ENCODE data around the gene ITGAD.

ITGAD gene

DNA sequence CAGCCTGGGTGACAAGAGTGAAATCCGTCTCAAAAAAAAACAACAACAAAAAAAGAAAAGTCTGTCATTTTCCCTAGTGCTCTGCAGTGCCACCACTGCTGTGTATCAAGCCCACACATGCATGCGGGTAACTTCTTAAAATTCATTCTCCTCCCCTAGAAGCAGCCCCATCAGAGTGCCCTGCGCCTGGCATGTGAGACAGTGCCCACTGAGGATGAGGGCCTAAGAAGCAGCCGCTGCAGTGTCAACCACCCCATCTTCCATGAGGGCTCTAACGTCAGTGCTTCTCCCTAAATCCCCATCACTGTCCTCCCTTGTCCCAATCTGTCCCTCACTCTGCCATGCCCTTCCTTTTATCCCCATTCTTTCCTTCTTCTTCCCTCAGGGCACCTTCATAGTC lies 24.8 kb downstream of the ITGAD start:
- POLR2A ChIA-PET = no interaction called here

DNA sequence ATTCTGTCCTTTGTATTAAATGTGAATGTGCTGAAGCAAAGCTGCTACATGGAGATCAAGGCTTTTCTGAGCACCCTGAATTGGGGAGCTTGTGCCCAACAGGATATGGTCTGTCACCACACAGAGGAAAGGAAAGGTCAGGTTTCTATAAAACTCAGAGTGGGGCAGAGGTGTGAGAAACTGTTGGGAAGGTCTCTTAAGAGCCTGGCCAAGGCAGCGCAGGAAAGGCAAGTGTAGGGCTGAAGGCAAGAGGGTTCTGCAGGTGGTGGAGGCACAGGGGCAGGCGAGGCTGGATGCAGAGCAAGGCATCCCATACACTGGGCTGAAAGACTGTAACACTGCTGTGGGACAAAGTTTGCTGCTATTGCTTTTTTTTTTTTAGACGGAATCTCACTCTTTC lies 26.9 kb downstream of the ITGAD start:
- POLR2A ChIA-PET = interaction anchor here (0.7 kb wide), 1 partner anchor 170 kb away, joined by 3 read pairs; no protein-coding TSS in a partner anchor
- Histone ChIP-seq H3K4me3 (ENCODE audit: low read depth, low read length) (no peak overlapping the region), H3K9me3 (ENCODE audit: control insufficient read depth, insufficient read depth, low read depth, low read length) (no peaks in the 10 kb centered on the region), H3K27ac (ENCODE audit: extremely low read depth, low read depth, low read length) (no peak overlapping the region), H3K36me3 (ENCODE audit: control insufficient read depth in 2 of 2, insufficient read depth in 1 of 2, low read length in 2 of 2) (no peaks in the 10 kb centered on the region), H3K4me1 (ENCODE audit: control insufficient read depth, insufficient read depth, low read length) (no peaks in the 10 kb centered on the region)
- no peak for TF ChIP-seq ZNF473 (tag by site-specific recombination; IDR thresholded peaks at IDR 0.05)
- no peak for TF ChIP-seq ZNF776 (tag by site-specific recombination; IDR thresholded peaks at IDR 0.05; ENCODE audit: borderline replicate concordance)
- TF ChIP-seq YY1 (tag by site-specific recombination; IDR thresholded peaks at IDR 0.05) = no peak
- TF ChIP-seq YY2 (tag by site-specific recombination; IDR thresholded peaks at IDR 0.05) = no peak
- no peak for TF ChIP-seq ZFP37 (tag by site-specific recombination; IDR thresholded peaks at IDR 0.05)
- TF ChIP-seq ZNF248 (tag by site-specific recombination; IDR thresholded peaks at IDR 0.05) = no peak
- TF ChIP-seq, protein P1, sequence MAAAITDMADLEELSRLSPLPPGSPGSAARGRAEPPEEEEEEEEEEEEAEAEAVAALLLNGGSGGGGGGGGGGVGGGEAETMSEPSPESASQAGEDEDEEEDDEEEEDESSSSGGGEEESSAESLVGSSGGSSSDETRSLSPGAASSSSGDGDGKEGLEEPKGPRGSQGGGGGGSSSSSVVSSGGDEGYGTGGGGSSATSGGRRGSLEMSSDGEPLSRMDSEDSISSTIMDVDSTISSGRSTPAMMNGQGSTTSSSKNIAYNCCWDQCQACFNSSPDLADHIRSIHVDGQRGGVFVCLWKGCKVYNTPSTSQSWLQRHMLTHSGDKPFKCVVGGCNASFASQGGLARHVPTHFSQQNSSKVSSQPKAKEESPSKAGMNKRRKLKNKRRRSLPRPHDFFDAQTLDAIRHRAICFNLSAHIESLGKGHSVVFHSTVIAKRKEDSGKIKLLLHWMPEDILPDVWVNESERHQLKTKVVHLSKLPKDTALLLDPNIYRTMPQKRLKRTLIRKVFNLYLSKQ (tag by site-specific recombination; IDR thresholded peaks at IDR 0.05; ENCODE audit: borderline replicate concordance) = no peak
- TF ChIP-seq ZNF202 (tag by site-specific recombination; IDR thresholded peaks at IDR 0.05; ENCODE audit: borderline replicate concordance) = no peak
- TF ChIP-seq, protein P2, sequence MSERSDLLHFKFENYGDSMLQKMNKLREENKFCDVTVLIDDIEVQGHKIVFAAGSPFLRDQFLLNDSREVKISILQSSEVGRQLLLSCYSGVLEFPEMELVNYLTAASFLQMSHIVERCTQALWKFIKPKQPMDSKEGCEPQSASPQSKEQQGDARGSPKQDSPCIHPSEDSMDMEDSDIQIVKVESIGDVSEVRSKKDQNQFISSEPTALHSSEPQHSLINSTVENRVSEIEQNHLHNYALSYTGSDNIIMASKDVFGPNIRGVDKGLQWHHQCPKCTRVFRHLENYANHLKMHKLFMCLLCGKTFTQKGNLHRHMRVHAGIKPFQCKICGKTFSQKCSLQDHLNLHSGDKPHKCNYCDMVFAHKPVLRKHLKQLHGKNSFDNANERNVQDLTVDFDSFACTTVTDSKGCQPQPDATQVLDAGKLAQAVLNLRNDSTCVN (tag by site-specific recombination; optimal IDR thresholded peaks at IDR 0.05) = no peak
- TF ChIP-seq, protein P3, sequence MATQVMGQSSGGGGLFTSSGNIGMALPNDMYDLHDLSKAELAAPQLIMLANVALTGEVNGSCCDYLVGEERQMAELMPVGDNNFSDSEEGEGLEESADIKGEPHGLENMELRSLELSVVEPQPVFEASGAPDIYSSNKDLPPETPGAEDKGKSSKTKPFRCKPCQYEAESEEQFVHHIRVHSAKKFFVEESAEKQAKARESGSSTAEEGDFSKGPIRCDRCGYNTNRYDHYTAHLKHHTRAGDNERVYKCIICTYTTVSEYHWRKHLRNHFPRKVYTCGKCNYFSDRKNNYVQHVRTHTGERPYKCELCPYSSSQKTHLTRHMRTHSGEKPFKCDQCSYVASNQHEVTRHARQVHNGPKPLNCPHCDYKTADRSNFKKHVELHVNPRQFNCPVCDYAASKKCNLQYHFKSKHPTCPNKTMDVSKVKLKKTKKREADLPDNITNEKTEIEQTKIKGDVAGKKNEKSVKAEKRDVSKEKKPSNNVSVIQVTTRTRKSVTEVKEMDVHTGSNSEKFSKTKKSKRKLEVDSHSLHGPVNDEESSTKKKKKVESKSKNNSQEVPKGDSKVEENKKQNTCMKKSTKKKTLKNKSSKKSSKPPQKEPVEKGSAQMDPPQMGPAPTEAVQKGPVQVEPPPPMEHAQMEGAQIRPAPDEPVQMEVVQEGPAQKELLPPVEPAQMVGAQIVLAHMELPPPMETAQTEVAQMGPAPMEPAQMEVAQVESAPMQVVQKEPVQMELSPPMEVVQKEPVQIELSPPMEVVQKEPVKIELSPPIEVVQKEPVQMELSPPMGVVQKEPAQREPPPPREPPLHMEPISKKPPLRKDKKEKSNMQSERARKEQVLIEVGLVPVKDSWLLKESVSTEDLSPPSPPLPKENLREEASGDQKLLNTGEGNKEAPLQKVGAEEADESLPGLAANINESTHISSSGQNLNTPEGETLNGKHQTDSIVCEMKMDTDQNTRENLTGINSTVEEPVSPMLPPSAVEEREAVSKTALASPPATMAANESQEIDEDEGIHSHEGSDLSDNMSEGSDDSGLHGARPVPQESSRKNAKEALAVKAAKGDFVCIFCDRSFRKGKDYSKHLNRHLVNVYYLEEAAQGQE (tag by site-specific recombination; IDR thresholded peaks at IDR 0.05) = no peak
- no peak for TF ChIP-seq ZBTB17 (tag by site-specific recombination; IDR thresholded peaks at IDR 0.05)
- CTCF ChIA-PET = no interaction called here

More for the DNA sequence above, 24.8 kb downstream of the ITGAD start:
- Histone ChIP-seq H3K9me3 (ENCODE audit: control insufficient read depth, insufficient read depth, low read depth, low read length) (no peaks in the 10 kb centered on the region), H3K27ac (ENCODE audit: extremely low read depth, low read depth, low read length) (no peak overlapping the region), H3K4me1 (ENCODE audit: control insufficient read depth, insufficient read depth, low read length) (no peaks in the 10 kb centered on the region), H3K4me3 (ENCODE audit: low read depth, low read length) (no peak overlapping the region), H3K36me3 (ENCODE audit: control insufficient read depth in 2 of 2, insufficient read depth in 1 of 2, low read length in 2 of 2) (no peaks in the 10 kb centered on the region)
- CTCF ChIA-PET = interaction anchor here (0.6 kb wide), 1 partner anchor 22 kb away, joined by 3 read pairs; no protein-coding TSS in a partner anchor
- TF ChIP-seq REPIN1 (tag by site-specific recombination; IDR thresholded peaks at IDR 0.05; ENCODE audit: low read depth) = no peak
- TF ChIP-seq SETDB1 (IDR thresholded peaks at IDR 0.05; ENCODE audit: insufficient read length, low read length) = no peak
- no peak for TF ChIP-seq ZBTB8A (tag by site-specific recombination; IDR thresholded peaks at IDR 0.05)
- no peak for TF ChIP-seq ZNF768 (tag by site-specific recombination; IDR thresholded peaks at IDR 0.05)
- TF ChIP-seq ZBTB20 (tag by site-specific recombination; IDR thresholded peaks at IDR 0.05) = no peak
- TF ChIP-seq ZNF175 (tag by site-specific recombination; IDR thresholded peaks at IDR 0.05) = no peak
- no peak for TF ChIP-seq ZNF211 (tag by site-specific recombination; IDR thresholded peaks at IDR 0.05; ENCODE audit: low read depth)
- TF ChIP-seq, protein P4, sequence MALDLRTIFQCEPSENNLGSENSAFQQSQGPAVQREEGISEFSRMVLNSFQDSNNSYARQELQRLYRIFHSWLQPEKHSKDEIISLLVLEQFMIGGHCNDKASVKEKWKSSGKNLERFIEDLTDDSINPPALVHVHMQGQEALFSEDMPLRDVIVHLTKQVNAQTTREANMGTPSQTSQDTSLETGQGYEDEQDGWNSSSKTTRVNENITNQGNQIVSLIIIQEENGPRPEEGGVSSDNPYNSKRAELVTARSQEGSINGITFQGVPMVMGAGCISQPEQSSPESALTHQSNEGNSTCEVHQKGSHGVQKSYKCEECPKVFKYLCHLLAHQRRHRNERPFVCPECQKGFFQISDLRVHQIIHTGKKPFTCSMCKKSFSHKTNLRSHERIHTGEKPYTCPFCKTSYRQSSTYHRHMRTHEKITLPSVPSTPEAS (tag by site-specific recombination; IDR thresholded peaks at IDR 0.05) = no peak
- TF ChIP-seq, protein P5, sequence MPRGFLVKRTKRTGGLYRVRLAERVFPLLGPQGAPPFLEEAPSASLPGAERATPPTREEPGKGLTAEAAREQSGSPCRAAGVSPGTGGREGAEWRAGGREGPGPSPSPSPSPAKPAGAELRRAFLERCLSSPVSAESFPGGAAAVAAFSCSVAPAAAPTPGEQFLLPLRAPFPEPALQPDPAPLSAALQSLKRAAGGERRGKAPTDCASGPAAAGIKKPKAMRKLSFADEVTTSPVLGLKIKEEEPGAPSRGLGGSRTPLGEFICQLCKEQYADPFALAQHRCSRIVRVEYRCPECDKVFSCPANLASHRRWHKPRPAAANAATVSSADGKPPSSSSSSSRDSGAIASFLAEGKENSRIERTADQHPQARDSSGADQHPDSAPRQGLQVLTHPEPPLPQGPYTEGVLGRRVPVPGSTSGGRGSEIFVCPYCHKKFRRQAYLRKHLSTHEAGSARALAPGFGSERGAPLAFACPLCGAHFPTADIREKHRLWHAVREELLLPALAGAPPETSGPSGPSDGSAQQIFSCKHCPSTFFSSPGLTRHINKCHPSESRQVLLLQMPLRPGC (tag by site-specific recombination; IDR thresholded peaks at IDR 0.05) = no peak
